OCI-LY7 (cell line): Measurements from ENCODE around the gene TBC1D10B. TPM values are rescaled to one million over a fixed set of nuclear protein-coding genes. Genes with fewer than 3 reads are reported as not detected.

Experiments used
- BruUV-seq: library from RNA; stranded (reverse); fragments of 400-500 nt; replicated peaks from 2 replicates; lab custom pipeline; 2021; lab: Mats Ljungman, UMichigan
- CTCF ChIA-PET: fragments of 300-600 bp; sonication (Branson Sonifier 250); formaldehyde crosslinking; loops from one replicate; lab custom pipeline; 2022; ENCODE audit warnings: antibody characterized with exemption; ENCODE audit not compliant: unreplicated experiment; lab: Charles Lee
- POLR2A ChIA-PET: fragments of 300-600 bp; sonication (Branson Sonifier 250); formaldehyde crosslinking; loops from one replicate; lab custom pipeline; 2022; ENCODE audit warnings: antibody characterized with exemption; lab: Charles Lee
- DNase-seq: peaks from one replicate; pipeline ENCODE4 v3.0.0-alpha.2; 2015; ENCODE audit warnings: low spot score
- H2AFZ ChIP-seq: fragments of 200-600 bp; sonication (generic), shearing (Covaris generic); 2 replicates; pipeline ENCODE4 v1.6.1; 2014; ENCODE audit warnings: mild to moderate bottlenecking, antibody characterized with exemption, low read length, moderate library complexity
- H3K27ac ChIP-seq: fragments of 200-600 bp; sonication (generic); 2 replicates; pipeline ENCODE4 v1.5.1; 2014; ENCODE audit warnings: mixed run types, low read depth, mild to moderate bottlenecking, moderate library complexity, low read length, inconsistent platforms; ENCODE audit not compliant: poor library complexity, severe bottlenecking
- H3K36me3 ChIP-seq: fragments of 200-600 bp; sonication (generic); 2 replicates; pipeline ENCODE4 v1.6.1; 2014; ENCODE audit warnings: mild to moderate bottlenecking, antibody characterized with exemption, low read length, moderate library complexity, mixed read lengths; ENCODE audit not compliant: insufficient read depth
- H3K4me1 ChIP-seq: fragments of 200-600 bp; sonication (generic); 2 replicates; pipeline ENCODE4 v1.5.1; 2014; ENCODE audit warnings: mild to moderate bottlenecking, low read length; ENCODE audit not compliant: insufficient read depth, poor library complexity, severe bottlenecking
- H3K4me2 ChIP-seq: fragments of 200-600 bp; sonication (generic); 2 replicates; pipeline ENCODE4 v1.6.1; 2014; ENCODE audit warnings: mild to moderate bottlenecking, low read length
- H3K4me3 ChIP-seq: fragments of 200-600 bp; sonication (generic); 2 replicates; pipeline ENCODE4 v1.5.1; 2014; ENCODE audit warnings: mild to moderate bottlenecking, low read depth, low read length; ENCODE audit not compliant: poor library complexity, severe bottlenecking
- H3K79me2 ChIP-seq: fragments of 200-600 bp; sonication (generic); 2 replicates; pipeline ENCODE4 v1.6.1; 2016; ENCODE audit warnings: low read depth, mild to moderate bottlenecking, low read length, moderate library complexity, mixed read lengths; ENCODE audit not compliant: insufficient read depth
- H3K9me2 ChIP-seq: fragments of 200-600 bp; sonication (generic); 2 replicates; pipeline ENCODE4 v1.6.1; 2016; ENCODE audit warnings: mild to moderate bottlenecking, low read length, mixed read lengths; ENCODE audit not compliant: insufficient read depth
- H3K9me3 ChIP-seq: fragments of 200-600 bp; sonication (generic); 2 replicates; pipeline ENCODE4 v1.6.1; 2014; ENCODE audit warnings: mild to moderate bottlenecking, mixed run types, low read length, mixed read lengths
- H4K20me1 ChIP-seq: fragments of 200-600 bp; sonication (generic); 2 replicates; pipeline ENCODE4 v1.6.1; 2014; ENCODE audit warnings: mild to moderate bottlenecking, antibody characterized with exemption, low read length, moderate library complexity, mixed read lengths; ENCODE audit not compliant: insufficient read depth
- CTCF ChIP-seq: fragments of 200-600 bp; sonication (generic); conservative IDR thresholded peaks from 2 replicates; pipeline ENCODE4 v1.5.1; 2014; ENCODE audit warnings: mild to moderate bottlenecking, antibody characterized with exemption, low read length, moderate library complexity, mixed read lengths
- EZH2phosphoT487 ChIP-seq: fragments of 200-600 bp; sonication (generic); IDR thresholded peaks from 2 replicates; pipeline ENCODE4 v1.6.1; 2018; ENCODE audit warnings: low read depth, borderline replicate concordance, mild to moderate bottlenecking, mixed run types, antibody characterized with exemption, low read length, moderate library complexity, mixed read lengths
- intact Hi-C: fragments of 100-400 bp; cut with micrococcal nuclease; formaldehyde crosslinking; loops from one replicate; pipeline ENCODE4 v1.10.0; 2022; ENCODE audit not compliant: unreplicated experiment
- total RNA-seq, 2 experiments: library from RNA; depleted of rRNA in 1 of 2; stranded (reverse); fragments of >200 nt in 1 of 2; shearing (Covaris generic) in 1 of 2; gene quantifications; 2 replicates each; pipeline ENCODE4 v1.2.3, GENCODE V29; 2014 to 2022

The TBC1D10B gene
- total RNA-seq, 2 experiments from 2014 or later: 44.9 to 78.6 TPM

DNA sequence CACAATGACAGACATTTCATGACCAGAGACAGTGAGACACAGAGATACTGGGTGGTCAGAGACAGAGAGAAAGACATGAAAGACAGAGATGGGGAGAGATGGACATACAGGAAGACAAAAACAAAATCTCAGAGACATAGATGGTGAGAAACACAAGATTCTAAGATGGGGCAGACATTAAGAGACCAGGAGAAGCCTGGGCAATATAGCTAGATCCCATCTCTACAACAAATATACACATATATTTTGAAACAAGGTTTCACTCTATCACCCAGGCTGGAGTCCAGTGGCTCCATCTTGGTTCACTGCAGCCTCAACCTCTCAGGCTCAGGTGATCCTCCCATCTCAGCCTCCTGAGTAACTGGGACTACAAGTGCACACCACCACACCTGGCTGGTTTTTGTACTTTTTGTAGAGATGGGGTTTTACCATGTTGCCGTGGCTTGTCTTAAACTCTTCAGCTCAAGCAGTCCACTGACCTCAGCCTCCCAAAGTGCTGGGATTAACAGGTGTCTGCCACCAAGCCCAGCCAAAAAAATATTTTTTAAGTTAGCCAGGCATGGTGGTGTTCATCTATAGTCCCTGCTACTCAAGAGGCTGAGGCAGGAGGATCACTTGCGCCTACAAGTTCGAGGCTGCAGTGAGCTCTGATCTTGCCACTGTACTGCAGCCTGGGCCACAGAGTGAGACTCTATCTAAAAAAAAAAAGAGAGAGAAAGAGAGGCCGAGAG is 9.9 kb upstream of the TBC1D10B start:
- H3K4me2 ChIP-seq: peak overlapping the region; percentile 98
- no TSS peak for BruUV-seq

DNA sequence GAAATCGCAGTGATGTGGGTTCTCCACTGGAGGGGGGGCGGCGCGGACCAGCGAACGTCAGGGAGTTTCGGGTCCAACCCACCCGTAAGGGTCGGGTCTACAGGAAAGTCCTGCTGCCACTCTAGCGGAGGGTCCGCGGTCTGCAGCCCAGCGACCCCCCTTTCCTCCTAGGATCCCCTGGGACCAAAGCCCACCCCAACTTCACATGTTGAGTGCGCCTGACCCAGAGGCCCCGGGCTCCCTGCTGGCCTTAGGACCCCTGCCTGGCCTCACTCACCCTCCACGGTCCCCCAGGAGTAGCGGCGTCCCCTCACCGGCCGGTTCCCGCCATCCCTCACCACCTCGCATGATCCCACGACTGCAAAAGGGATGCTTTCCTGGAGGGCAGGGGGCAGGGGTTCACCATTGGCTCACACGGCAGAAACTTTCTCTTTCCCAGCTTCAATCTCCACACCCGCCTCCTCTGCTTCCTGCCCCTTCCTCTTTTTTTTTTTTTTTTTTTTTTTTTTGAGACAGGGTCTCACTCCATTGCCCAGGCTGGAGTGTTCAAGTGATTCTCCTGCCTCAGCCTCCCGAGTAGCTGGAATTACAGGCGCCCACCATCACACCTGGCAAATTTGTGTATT is 9.0 kb upstream of the TBC1D10B start:
- peak overlapping the region; percentile 97 for H3K27ac ChIP-seq
- intact Hi-C loops: loop anchor here (2.0 to 10.0 kb wide), 2 partner anchors 30 to 384 kb away; partner anchors contain the start of genes HIRIP3 and INO80E
- H2AFZ ChIP-seq: no peak overlapping the region
- no peaks in the 10 kb centered on the region for H3K9me3 ChIP-seq
- TF ChIP-seq EZH2phosphoT487: no peak
- no peak for TF ChIP-seq CTCF
- H3K4me2 ChIP-seq: peak overlapping the region; percentile 98
- H3K4me3 ChIP-seq: peak overlapping the region; percentile 74
- peaks cover 52% of the 10 kb centered on the region for H3K4me1 ChIP-seq
- no peak for DNase-seq
- CTCF ChIA-PET: interaction anchor here (0.6 kb wide), 1 partner anchor 361 kb away, joined by 3 read pairs; no protein-coding TSS in a partner anchor
- H3K9me2 ChIP-seq: no peaks in the 10 kb centered on the region
- peaks cover 21% of the 10 kb centered on the region for H3K36me3 ChIP-seq
- POLR2A ChIA-PET: interaction anchor here (2.8 kb wide), 1 partner anchor 8 kb away, joined by 10 read pairs; the partner anchor contains the start of gene TBC1D10B
- H4K20me1 ChIP-seq: no peaks in the 10 kb centered on the region
- no TSS peak for BruUV-seq
- peaks cover 35% of the 10 kb centered on the region; the same call in 1 of the 2 replicates for H3K79me2 ChIP-seq

More for the DNA sequence above, 9.9 kb upstream of the TBC1D10B start:
- peaks cover 21% of the 10 kb centered on the region for H3K36me3 ChIP-seq
- ChIA-PET POLR2A (interaction anchor here (0.7 to 2.8 kb wide), 2 partner anchors 9 to 11 kb away, joined by 3 to 10 read pairs; partner anchors contain the start of gene TBC1D10B), CTCF (interaction anchor here (0.5 to 0.6 kb wide), 2 partner anchors 38 to 360 kb away, joined by 3 read pairs; no protein-coding TSS in a partner anchor)
- no peaks in the 10 kb centered on the region for H3K9me2 ChIP-seq
- no peak for TF ChIP-seq EZH2phosphoT487
- no peak for TF ChIP-seq CTCF
- H4K20me1 ChIP-seq: no peaks in the 10 kb centered on the region
- peaks cover 35% of the 10 kb centered on the region; the same call in 1 of the 2 replicates for H3K79me2 ChIP-seq
- H3K27ac ChIP-seq: peak overlapping the region; percentile 97
- peak overlapping the region; percentile 85 for H3K4me3 ChIP-seq
- no peak overlapping the region for H2AFZ ChIP-seq
- intact Hi-C loops: no loop called here
- H3K4me1 ChIP-seq: peaks cover 52% of the 10 kb centered on the region
- DNase-seq: no peak
- H3K9me3 ChIP-seq: no peaks in the 10 kb centered on the region
